Nephron (organoid): ENCODE results near the gene ACVR1.
A peak's percentile ranks its signal among the peaks of the same experiment; 100 is the strongest.

ENCODE experiments used
- H3K27ac Mint-ChIP-seq, 3 experiments: 2 replicates each; pipeline ENCODE4 v1.8.0; 2020; ENCODE audit warnings: mixed read lengths in 3 of 3, mild to moderate bottlenecking in 2 of 3, moderate library complexity in 1 of 3
- H3K27me3 Mint-ChIP-seq: 2 replicates; pipeline ENCODE4 v1.8.0; 2021; ENCODE audit warnings: low read depth, mild to moderate bottlenecking, moderate library complexity, mixed read lengths
- H3K36me3 Mint-ChIP-seq: 2 replicates; pipeline ENCODE4 v1.8.0; 2020; ENCODE audit warnings: low read depth, mixed read lengths
- H3K4me1 Mint-ChIP-seq: 2 replicates; pipeline ENCODE4 v1.8.0; 2020; ENCODE audit warnings: mixed read lengths
- H3K4me3 Mint-ChIP-seq, 3 experiments: 2 replicates each; pipeline ENCODE4 v1.8.0; 2020; ENCODE audit warnings: mild to moderate bottlenecking in 3 of 3, mixed read lengths in 3 of 3, moderate library complexity in 2 of 3
- H3K9me3 Mint-ChIP-seq: 2 replicates; pipeline ENCODE4 v1.8.0; 2020; ENCODE audit warnings: mixed read lengths
- TF ChIP-seq, protein P1 (sequence below), 3 experiments: fragments of 200-600 bp; sonication (generic); IDR thresholded peaks; one replicate each; pipeline ENCODE4 v1.5.0; 2021; ENCODE audit warnings: antibody characterized with exemption in 3 of 3; ENCODE audit not compliant: unreplicated experiment in 3 of 3

Gene ACVR1

DNA sequence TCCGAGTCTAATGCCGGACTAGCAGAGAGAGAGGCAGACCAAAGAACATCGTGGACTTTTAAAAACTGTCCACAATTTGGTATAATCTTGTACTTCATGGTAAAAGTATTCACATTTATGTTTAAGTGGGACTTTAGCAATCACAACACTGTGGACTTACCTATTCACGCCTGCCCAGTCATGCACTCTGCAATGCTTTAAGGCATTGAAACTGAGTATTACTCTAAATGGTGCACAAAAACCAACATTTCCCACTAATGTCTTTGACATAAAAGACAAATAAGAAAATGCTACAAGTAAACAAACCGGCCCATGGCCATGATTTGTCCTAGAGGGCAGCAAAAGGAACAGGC, 91.3 kb downstream of the ACVR1 start:
- TF ChIP-seq, protein P1, sequence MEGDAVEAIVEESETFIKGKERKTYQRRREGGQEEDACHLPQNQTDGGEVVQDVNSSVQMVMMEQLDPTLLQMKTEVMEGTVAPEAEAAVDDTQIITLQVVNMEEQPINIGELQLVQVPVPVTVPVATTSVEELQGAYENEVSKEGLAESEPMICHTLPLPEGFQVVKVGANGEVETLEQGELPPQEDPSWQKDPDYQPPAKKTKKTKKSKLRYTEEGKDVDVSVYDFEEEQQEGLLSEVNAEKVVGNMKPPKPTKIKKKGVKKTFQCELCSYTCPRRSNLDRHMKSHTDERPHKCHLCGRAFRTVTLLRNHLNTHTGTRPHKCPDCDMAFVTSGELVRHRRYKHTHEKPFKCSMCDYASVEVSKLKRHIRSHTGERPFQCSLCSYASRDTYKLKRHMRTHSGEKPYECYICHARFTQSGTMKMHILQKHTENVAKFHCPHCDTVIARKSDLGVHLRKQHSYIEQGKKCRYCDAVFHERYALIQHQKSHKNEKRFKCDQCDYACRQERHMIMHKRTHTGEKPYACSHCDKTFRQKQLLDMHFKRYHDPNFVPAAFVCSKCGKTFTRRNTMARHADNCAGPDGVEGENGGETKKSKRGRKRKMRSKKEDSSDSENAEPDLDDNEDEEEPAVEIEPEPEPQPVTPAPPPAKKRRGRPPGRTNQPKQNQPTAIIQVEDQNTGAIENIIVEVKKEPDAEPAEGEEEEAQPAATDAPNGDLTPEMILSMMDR (IDR thresholded peaks at IDR 0.05; ENCODE audit: unreplicated experiment in 3 of 3): no peak
- no peaks in the 10 kb centered on the region for H3K9me3 Mint-ChIP-seq
- peaks cover 62% of the 10 kb centered on the region for H3K4me1 Mint-ChIP-seq
- no peak overlapping the region for H3K4me3 Mint-ChIP-seq
- H3K36me3 Mint-ChIP-seq: peaks cover 13% of the 10 kb centered on the region
- peaks cover 5% of the 10 kb centered on the region for H3K27me3 Mint-ChIP-seq
- peak overlapping the region in 2 of 3 experiments; percentile 27 to 36 for H3K27ac Mint-ChIP-seq

DNA sequence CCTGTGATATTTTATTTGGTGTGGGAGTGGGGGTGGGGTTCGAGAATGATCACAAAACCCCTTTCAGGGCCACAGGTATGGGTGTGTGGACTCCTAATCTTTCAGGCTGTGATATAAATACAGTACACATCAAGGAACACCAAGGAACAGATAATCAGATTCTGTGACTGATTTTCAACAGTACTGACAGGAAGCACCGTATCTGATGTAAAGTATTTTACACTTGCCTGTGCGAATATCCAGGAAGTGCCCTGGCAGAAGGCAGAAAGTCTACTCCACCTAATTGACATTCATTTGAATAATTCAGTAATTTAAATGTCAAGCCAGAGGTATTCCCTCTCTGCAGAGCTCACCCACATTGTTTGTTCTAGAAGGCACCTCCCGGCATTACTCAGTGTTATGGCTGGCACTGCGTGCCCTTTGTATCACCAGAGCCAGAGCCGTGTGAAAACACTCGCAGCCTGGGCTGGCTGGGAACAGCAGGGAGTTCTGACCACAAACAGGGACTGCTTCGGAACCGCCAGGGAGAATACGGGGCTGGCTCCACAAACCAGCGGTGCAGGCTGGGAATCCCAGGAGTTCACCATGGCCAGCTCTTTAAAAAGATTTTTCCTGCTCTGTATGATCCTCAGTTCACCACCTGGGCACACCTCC, 91.8 kb downstream of the ACVR1 start:
- Mint-ChIP-seq H3K27ac (peak overlapping the region in 2 of 3 experiments; percentile 27 to 36), H3K9me3 (no peaks in the 10 kb centered on the region), H3K36me3 (peaks cover 16% of the 10 kb centered on the region), H3K27me3 (peaks cover 5% of the 10 kb centered on the region), H3K4me3 (no peak overlapping the region), H3K4me1 (peaks cover 57% of the 10 kb centered on the region)
- TF ChIP-seq, protein P1 (IDR thresholded peaks at IDR 0.05; ENCODE audit: unreplicated experiment in 3 of 3): no peak

- Mint-ChIP-seq H3K4me3 (no peak overlapping the region), H3K27me3 (peaks cover 5% of the 10 kb centered on the region), H3K4me1 (peaks cover 50% of the 10 kb centered on the region), H3K9me3 (no peaks in the 10 kb centered on the region), H3K36me3 (peaks cover 21% of the 10 kb centered on the region), H3K27ac (no peak overlapping the region)
- TF ChIP-seq, protein P1 (IDR thresholded peaks at IDR 0.05; ENCODE audit: unreplicated experiment in 3 of 3): no peak
Measured at GRCh38 chr2:157783245-157783644, 92.9 kb downstream of the ACVR1 start.

DNA sequence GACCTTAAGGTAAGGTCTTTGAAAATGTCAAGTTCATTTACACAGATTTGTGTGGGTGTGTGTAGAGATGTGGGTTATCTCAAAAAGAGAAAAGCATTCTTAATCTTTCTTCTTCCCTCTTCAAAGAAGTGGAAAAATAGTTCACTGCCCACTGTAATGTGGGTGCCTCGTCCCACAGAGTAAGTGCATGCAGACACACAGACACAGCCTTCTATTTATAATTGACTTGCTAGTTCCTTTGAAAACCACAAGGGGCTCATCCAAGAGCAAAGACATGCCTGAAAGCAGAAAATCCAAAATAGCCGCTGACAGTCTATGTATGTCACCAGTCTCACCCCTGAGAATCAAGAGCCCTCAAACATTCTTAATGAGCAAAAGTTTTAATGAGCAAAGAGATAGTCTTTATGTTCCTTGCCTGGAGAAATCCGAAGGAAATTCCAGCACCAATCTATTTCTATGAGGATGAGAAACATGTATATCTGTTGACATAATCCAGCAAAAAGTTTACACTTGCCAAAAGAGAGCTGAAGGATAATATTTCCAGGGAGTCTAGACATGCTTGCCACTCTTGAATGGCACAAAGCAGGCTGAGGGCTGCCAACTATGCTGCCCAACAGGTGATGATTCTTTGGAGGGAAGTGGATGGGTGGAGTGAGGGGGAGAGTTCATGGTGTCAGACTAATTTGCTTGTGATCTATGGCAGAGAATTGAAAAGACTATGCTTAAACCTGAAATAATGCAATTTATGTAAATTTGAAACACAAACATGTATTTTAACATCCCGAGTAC, 93.9 kb downstream of the ACVR1 start:
- no peaks in the 10 kb centered on the region for H3K9me3 Mint-ChIP-seq
- H3K36me3 Mint-ChIP-seq: peaks cover 21% of the 10 kb centered on the region
- no peak overlapping the region for H3K4me3 Mint-ChIP-seq
- peaks cover 5% of the 10 kb centered on the region for H3K27me3 Mint-ChIP-seq
- peak overlapping the region; percentile 31 to 51 (median 44) for H3K27ac Mint-ChIP-seq
- TF ChIP-seq, protein P1 (IDR thresholded peaks at IDR 0.05; ENCODE audit: unreplicated experiment in 3 of 3): peak; percentile 17 to 39 (median 21)
- peaks cover 42% of the 10 kb centered on the region for H3K4me1 Mint-ChIP-seq

GRCh38 chr2:157780211-157780610, 95.9 kb downstream of the ACVR1 start:
- Mint-ChIP-seq H3K4me1 (peaks cover 29% of the 10 kb centered on the region), H3K4me3 (no peak overlapping the region), H3K9me3 (no peaks in the 10 kb centered on the region), H3K27me3 (no peaks in the 10 kb centered on the region), H3K36me3 (peaks cover 19% of the 10 kb centered on the region), H3K27ac (no peak overlapping the region)
- TF ChIP-seq, protein P1 (IDR thresholded peaks at IDR 0.05; ENCODE audit: unreplicated experiment in 3 of 3): no peak
